Measurements from ENCODE around the gene SIGLEC12.
"Not testable (repeated sequence)": the region's sequence is repeated elsewhere in the genome, so short reads cannot be mapped to it uniquely, and the experiment has no call there.

SIGLEC12 gene

GRCh38 chr19:51480590-51480989 lies 21.0 kb downstream of the SIGLEC12 start:
- peak; percentile 62 for DNase-seq (ENCODE audit: low read depth, low spot score)

DNA sequence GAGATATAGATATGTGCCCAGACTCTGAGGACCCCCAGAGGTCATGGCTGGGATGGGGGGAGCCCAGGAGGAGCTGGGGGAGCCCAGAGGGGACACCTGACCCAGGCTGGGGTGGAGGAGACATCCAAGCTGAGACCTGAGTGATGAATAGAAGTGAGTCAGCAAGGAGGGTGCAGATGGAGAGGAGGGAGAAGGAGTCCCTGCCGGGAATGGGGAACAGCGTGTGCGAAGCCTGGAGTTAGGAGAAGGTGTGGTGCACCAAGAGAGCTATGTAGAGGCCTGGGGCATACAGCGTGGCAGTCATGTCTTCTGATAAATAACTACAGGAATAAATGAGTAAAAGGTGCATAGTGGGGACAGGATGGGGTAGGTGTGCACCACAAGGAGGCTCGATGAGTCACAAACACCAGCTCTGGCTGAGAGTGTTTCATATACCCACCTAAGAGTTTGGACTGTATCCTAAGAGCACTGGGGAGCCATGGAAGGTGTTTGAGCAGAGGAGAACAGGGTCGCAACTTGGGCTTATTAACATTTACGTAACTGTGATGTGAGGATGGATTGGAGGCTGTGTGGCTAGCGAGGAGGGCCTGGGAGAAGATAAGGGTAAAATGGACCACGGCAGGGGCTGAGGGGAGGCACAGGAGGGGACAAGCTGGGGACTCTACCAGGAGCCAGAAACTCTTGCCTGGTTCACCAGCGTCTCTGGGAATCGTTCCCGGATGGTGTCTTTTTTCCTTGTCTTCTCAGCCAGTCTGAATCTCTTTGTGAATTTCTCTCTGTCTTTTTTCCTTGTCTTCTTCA lies 21.9 kb downstream of the SIGLEC12 start:
- no peak for DNase-seq (ENCODE audit: low read depth, low spot score)

GRCh38 chr19:51478381-51479234 lies 23.0 kb downstream of the SIGLEC12 start, which contains the start of gene CEACAM18:
Gene CEACAM18, plus strand, starts transcription at chr19:51478539.
- DNase-seq (ENCODE audit: low read depth, low spot score): no peak

DNA sequence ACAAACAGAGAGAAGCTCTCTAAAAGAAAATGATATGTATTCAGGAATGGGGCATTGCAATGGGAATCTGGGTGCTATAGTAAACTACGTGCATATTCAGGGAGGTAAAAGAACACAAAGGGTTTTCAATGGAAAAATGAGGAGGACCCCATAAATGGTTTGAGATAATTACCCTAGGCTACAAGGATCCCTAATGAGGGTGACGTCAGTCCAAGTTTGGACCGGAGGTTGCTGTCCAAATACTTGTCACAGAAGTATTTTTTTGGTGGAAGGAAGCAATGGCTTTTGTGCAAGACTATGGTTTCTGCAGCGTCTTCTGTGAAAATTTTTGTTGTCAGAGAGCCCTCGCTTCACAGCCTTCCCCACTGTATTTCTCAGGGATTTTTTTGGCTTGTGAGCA lies 24.3 kb downstream of the SIGLEC12 start:
- DNase-seq (ENCODE audit: low read depth, low spot score): no peak

DNA sequence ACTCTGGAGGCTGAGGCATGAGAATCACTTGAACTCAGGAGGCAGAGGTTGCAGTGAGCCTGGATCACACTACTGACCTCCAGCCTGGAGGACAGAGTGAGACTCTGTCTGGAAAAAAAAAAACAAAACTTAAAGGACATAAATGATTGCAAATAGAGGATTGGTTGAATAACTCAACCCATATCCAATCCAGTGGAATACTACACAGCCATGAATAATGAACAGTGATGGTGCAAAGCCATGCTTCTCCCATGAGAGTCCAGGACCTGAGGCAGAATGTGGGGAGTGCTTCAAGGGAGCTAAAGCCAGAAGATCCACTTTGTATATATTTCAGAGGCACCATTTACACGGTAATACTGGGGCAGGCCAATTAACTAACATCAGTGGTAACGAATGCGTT lies 25.4 kb downstream of the SIGLEC12 start:
- no peak for DNase-seq (ENCODE audit: low read depth, low spot score)

DNA sequence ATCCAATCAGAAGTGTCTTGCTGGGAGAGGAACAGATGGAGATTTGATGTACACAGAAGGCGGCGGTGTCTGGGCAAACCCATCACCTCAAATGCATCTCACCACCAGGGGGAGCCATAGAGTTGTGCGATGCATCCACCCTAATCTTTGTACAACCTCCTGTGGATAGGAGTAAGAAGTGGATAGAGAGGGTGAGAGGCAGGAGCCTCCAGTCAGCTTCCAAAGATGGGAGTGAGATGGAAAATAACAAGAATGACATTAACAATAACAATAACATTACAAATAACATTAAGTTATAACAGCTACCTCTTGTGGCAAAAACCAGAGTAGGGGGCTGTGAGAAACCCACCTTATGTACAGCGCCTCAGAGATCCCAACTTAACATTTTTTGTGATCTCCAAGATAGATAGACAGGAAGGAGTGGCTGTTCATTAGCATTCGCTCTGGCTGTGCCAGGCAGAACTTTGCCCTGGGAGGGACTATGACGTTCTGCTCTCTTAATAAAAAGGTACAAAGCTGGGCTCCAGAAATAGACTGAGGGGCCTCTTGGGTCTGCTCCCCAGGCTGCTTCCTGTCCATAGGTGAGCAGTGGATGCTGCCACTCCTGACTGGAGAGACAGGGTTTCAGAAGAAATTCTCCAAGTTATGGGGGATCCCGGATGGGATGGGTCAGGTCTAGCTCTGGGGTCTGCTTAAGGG lies 28.4 kb downstream of the SIGLEC12 start:
- peak; percentile 77 for DNase-seq (ENCODE audit: low read depth, low spot score)

DNA sequence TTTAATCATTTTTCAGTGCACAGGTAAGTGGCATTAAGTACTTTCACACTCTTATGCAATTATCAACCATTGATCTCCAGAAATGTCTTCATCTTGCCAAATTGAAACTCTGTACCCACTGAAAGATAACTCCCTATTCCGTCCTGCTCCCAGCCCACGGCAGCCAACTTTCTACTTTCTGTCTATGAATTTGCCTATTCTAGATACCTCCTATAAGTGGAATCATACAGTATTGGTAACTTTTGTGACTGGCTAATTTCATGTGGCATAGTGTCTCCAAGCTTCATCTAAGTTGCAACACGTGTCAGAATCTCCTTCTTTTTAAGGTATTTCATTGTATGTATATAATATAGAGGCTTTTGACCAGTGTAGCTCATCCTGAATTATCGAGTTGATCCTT lies 29.0 kb downstream of the SIGLEC12 start:
- no peak for DNase-seq (ENCODE audit: low read depth, low spot score)

GRCh38 chr19:51471527-51471926 lies 30.1 kb downstream of the SIGLEC12 start:
- DNase-seq (ENCODE audit: low read depth, low spot score): no peak

DNA sequence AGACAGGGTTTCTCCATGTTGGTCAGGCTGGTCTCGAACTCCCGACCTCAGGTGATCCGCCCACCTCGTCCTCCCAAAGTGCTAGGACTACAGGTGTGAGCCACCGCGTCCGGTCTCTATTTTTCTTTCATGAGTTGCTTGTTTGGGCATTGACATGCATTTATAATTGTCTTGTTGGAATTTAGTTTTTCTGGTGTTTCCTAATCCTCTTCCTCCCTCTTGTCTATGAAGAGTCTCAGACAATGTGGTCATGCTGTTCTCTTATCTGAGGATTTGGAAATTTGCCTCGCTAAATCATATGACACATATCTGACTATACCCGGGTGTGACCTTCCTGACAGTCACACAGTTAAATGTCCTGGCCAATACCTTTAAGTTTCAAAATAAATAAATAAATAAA lies 30.6 kb downstream of the SIGLEC12 start:
- DNase-seq (ENCODE audit: low read depth, low spot score): no peak

GRCh38 chr19:51469629-51470028 lies 32.0 kb downstream of the SIGLEC12 start:
- DNase-seq (ENCODE audit: low read depth, low spot score): no peak

DNA sequence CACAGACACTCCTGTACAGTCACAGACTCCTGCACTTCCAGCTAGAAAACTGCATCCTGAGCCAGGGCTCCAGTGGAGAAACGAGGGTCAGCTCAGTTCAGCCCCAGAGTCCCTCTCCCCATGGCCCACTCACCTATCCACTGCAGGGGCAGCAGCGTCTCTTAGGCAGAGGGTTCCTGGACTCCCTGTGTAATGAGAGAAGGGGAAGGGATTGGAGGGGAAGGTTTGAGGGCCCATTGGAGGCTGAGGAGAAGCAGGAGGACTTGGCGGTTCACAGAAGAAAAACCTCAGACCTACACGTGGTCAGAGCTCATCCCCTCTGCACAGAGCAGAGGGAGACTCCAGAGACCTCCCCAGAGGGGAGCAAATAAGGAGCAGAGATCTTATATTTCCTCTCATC lies 32.4 kb downstream of the SIGLEC12 start:
- DNase-seq (ENCODE audit: low read depth, low spot score): no peak

DNA sequence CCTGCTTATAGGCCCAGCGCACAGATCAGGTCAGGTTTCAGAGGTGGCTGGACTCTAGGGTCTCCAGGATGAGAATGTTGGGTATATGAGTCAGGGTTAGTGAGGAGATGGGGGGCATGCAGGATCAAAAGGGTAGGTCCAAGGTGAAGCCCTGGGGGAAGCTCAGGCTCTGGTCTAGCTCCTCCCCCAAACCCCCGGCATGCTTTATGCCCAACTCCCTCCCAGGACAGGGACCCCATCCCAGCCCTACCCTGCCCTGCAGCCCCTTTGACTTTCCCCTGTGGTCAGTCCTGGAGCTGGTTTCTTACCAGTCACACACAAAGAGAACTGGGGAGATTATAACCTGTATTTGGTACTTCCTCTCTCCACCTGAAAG lies 33.1 kb downstream of the SIGLEC12 start:
- no peak for DNase-seq (ENCODE audit: low read depth, low spot score)

- DNase-seq (ENCODE audit: low read depth, low spot score): no peak
Observed at GRCh38 chr19:51467864-51468544, 33.6 kb downstream of the SIGLEC12 start.

GRCh38 chr19:51466723-51467122 lies 34.9 kb downstream of the SIGLEC12 start:
- no peak for DNase-seq (ENCODE audit: low read depth, low spot score)

DNA sequence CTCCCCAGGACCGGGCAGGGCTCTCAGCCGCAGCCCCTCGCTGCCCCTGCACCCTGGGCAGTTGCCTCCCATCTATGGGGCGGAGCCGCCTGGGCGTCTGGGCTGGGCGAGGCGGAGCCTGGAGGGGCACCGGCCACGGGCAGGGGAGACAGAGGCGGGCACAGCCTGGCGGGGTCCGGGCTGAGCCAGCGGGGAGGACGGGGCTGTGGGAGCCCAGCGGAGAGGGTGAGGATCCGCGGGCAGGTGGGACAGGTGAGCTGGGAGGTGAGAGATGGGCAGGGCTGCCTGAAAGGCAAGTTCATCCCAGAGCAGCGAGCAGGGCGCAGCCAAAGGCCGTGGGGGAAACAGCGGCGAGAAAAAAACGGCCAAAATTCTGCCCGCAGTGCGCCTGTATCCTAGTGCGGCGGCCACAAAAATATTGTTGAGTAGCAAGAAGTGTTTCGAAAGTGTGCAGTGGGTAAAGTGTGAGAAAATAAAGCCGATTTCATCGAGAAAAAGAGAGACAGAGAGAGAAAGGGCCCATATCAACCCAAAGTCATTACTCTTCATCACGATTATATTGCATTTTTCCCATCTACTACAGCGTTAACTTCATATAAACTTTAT lies 37.5 kb downstream of the SIGLEC12 start:
- not testable (repeated sequence) for DNase-seq (ENCODE audit: low read depth, low spot score)

DNA sequence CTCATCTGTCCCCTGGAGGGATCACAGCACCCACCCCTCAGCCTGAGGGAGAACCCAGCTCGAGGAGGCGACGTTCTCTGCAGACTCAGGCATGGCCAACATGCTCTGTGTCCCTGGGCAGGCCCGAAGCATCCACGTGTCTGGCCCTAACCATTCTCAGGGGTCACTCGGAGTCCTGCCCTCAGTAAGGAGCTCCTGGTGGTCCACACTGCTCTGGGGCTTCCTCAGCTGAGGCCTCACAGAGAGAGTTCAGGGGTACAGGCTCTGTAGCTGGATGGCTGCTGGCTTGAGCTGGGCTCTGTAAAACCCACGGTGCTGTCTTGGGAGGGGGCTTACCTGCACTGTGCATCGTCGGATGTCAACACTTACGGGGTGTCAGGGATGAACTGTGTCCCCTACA lies 38.9 kb downstream of the SIGLEC12 start:
- no peak for DNase-seq (ENCODE audit: low read depth, low spot score)

DNA sequence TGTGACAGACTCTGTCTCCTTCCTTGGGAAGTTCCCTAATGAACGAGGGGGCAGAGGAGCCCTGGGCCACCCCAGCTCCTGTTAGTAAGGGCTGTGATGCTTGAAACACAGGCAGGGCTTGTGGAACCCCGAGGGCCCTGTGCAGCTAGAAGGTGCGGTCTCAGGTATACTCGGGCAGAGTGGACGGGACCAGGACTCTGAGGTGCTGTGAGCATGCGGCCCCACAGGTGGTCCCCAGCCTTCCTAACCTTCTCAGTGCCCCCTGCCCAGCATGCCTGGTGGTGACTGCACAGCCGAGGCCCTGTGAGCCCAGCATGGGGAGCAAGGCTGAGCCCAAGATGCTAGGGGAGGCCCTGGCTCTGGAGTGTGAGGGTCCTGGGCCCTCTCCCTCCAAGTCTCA lies 39.3 kb downstream of the SIGLEC12 start:
- DNase-seq (ENCODE audit: low read depth, low spot score): no peak

GRCh38 chr19:51461723-51462161 lies 39.9 kb downstream of the SIGLEC12 start:
- no peak for DNase-seq (ENCODE audit: low read depth, low spot score)

- peak; percentile 26 for DNase-seq (ENCODE audit: low read depth, low spot score)
Observed at GRCh38 chr19:51460164-51460992, 41.2 kb downstream of the SIGLEC12 start.

- DNase-seq (ENCODE audit: low read depth, low spot score): no peak
Observed at GRCh38 chr19:51458899-51459505, 42.6 kb downstream of the SIGLEC12 start.

Data from ELF-1 (cell line).